ENCODE measurements around the gene OSR1.
"Not testable (repeated sequence)": the region's sequence is repeated elsewhere in the genome, so short reads cannot be mapped to it uniquely, and the experiment has no call there.

Gene OSR1

GRCh38 chr2:19332503-19332902 is 25.9 kb downstream of the OSR1 start:
- DNase-seq (ENCODE audit: low read depth): no peak

GRCh38 chr2:19331450-19331849 is 27.0 kb downstream of the OSR1 start:
- no peak for DNase-seq (ENCODE audit: low read depth)

GRCh38 chr2:19330436-19330835 is 28.0 kb downstream of the OSR1 start:
- DNase-seq (ENCODE audit: low read depth): no peak

- DNase-seq (ENCODE audit: low read depth): no peak
These were observed 29.0 kb downstream of the OSR1 start for GRCh38 chr2:19329445-19329844.

GRCh38 chr2:19327496-19327895 is 30.9 kb downstream of the OSR1 start:
- DNase-seq (ENCODE audit: low read depth): no peak

GRCh38 chr2:19321946-19322345 is 36.5 kb downstream of the OSR1 start:
- DNase-seq (ENCODE audit: low read depth): peak; percentile 22

GRCh38 chr2:19320813-19321212 is 37.6 kb downstream of the OSR1 start:
- no peak for DNase-seq (ENCODE audit: low read depth)

- DNase-seq (ENCODE audit: low read depth): no peak
These were observed 38.7 kb downstream of the OSR1 start for GRCh38 chr2:19319698-19320097.

GRCh38 chr2:19319064-19319463 is 39.4 kb downstream of the OSR1 start:
- DNase-seq (ENCODE audit: low read depth): no peak

- no peak for DNase-seq (ENCODE audit: low read depth)
These were observed 44.9 kb downstream of the OSR1 start for GRCh38 chr2:19313553-19313952.

GRCh38 chr2:19312949-19313348 is 45.5 kb downstream of the OSR1 start:
- peak; percentile 80 for DNase-seq (ENCODE audit: low read depth)

- not testable (repeated sequence) for DNase-seq (ENCODE audit: low read depth)
These were observed 52.4 kb downstream of the OSR1 start for GRCh38 chr2:19306065-19306464.

GRCh38 chr2:19305400-19306055 is 52.9 kb downstream of the OSR1 start:
- DNase-seq (ENCODE audit: low read depth): not testable (repeated sequence)

- no peak for DNase-seq (ENCODE audit: low read depth)
These were observed 56.7 kb downstream of the OSR1 start for GRCh38 chr2:19301706-19302105.

All from fibroblast of gingiva (primary cell).